Measurements from ENCODE around the gene CNNM2.
A peak's percentile ranks its signal among the peaks of the same experiment; 100 is the strongest.
"Not testable (repeated sequence)": the region's sequence is repeated elsewhere in the genome, so short reads cannot be mapped to it uniquely, and the experiment has no call there.

The CNNM2 gene

DNA sequence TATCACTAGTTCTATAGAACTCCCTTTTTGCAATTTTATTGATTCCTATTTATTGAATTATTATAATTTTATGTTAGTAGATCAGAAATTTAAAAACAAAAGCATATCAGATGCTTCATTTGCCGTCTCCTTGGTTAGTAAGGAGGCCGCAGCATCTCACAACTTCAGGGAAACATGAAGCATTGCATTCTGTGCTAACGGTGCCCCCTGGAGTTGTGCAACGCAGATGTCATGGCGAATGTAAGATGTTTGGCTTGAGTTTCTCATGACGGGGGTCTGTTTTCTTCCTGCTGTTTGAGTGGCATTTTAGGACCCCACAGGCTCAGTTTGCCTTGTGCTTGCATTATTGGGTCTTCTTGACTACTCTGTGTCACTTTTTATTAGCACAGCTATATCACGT is 124.8 kb downstream of the CNNM2 start:
- DNase-seq = peak; percentile 7

DNA sequence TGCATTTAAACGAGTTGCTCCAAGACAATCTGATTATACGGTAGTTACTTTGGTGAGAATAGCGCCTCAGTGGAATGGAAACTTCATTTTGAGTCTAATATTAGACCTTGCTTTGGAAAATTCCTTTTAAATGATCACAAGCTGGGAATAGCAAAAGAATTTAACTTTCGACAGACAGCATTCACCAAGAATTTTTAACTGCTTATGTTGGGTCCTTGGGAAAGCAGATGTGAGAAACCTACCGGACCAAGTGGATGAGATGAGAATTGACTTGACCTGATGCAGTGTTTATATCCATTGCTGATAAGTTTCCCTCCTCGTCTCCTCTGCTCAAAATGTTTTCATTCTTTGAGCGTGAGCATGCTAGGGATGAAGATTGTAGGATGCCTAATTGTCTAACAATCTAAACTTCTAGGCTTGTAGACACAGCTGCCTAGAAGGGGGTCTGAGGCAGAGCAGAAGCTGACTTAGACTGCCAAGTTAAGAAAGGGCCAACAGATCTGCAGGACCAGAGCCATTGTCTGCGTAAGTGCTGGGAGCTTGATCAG is 126.9 kb downstream of the CNNM2 start:
- DNase-seq = no peak

DNA sequence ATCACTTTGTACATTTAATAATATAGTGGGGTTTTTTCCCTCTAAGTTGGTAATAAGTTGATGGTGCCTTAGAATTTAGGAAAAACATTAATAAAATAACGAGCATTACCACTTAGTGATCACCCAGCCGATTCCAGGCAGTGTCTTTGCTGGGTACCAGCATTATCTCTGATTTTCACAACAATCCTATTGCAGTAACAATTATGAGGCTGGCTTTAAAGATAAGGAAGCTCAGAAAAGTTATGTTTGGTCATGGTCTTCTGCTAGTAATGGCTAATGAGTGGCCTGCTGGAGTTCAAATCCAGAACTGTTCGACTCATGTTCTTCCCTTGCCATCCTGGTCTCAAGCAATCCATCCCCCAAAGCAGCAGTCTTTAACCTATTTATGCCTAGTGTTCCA is 127.9 kb downstream of the CNNM2 start:
- no peak for DNase-seq

DNA sequence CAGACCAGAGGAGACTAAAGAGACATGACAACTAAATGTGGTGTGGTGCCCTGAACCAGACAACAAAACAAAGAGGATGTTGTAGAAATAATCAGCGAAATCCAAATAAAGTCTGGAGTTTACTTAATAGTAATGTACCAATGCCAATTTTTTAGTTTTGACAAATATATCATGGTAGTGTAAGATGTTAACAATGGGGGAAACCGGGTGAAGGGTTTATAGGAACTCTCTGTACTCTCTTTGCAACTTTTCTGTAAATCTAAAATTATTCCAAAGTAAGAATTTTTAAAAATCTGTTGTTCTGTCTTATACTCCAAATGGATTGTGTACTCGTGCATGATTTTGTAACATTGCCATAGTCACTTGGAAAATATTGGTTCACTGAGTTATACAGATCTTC is 129.3 kb downstream of the CNNM2 start:
- DNase-seq = no peak

DNA sequence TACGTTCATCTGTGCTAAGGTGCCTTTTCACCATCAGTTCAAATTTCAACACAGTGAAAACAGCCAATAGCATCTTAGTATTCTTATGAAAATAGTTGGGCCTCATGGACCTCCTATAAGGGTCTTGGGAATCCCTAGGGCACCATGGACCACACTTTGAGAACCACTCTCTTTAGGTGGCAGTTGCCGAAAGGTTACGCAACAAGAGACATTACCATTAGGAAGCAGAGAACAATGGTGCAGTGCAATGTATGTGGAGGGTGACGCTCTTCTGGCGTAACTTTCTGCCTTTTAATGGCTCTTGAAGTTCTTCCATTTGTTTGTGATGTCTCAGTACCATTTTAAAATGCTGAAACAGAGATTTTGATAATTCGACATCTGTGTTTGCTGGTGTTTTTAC is 131.1 kb downstream of the CNNM2 start:
- no peak for DNase-seq

DNA sequence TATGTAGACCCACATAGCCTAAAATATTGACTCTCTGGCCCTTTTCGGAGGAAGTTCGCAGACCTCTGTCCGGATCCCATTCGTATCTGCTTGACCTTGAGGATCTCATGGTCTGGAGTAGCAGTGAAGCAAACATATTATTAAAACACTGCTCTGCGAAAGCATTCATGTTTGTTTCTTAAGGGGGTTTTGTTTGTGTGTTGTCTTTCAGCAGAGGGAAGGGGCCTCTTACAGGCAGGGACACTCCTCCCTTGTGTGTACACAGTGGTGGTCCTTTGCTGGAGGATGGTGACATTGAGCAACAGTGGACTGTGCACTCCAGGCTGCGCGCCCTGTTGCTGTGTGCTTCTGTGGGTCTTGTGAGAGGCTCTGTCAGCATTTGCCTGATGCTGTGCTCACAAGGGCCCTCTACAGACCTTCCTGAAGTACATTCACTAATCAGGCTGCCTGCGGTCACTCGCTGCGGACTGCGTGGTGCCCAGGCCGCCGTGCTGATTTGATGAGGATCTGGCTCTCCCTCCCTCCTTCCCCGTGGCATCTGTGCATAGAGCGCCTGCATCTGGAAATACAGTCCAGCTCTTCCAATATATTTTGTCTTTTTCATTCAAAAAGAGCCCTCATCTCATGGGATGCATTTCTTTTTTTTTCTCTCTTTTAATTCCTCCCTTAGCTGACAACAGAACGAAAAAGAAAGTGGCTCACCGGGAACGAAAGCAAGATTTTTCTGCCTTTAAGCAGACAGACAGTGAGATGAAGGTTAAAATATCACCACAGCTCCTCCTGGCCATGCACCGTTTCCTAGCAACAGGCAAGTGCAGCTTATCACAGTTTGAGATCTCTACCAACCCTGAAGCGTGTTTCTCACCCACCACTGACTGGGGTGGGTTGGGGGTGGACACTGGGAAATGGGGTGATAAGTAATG is 135.8 kb downstream of the CNNM2 start:
- DNase-seq = peak; percentile 57

DNA sequence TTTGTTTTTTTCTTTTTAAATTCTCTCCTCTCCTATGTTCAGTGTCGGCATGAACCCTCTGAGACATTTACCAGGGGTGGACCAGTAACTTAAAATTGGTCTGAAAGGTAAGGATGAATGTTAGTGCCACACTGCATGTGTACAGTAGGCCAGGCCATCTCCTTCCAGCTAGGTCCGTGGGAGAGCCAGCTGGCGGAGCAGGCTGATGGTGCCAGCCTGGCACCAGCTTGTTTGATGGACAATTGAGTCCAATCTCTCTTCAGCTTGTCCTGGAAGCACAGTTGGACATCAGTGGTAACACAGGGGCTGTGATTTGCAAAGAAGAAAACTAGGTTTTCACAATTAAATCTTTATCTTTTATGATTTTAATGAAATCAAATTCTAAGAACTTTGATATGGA is 136.5 kb downstream of the CNNM2 start:
- no peak for DNase-seq

DNA sequence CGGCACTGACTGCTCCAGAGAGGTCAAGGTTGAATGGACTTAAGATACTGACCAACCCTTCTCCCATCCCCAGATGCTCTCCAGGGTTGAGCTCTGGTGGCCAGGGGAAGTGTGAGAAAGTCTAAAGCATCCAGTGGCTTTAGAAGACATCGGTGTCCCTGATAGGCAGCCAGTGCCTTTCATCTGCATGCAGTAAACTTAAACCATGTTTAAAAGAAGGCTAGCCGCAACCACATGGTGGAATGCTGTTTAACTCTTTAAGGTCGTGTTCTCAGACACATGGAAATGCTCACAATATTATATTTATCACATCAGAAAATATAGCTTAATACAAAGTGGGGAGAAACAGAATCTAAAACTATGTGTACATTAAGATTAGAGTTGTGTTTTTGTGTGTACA is 137.0 kb downstream of the CNNM2 start:
- no peak for DNase-seq

DNA sequence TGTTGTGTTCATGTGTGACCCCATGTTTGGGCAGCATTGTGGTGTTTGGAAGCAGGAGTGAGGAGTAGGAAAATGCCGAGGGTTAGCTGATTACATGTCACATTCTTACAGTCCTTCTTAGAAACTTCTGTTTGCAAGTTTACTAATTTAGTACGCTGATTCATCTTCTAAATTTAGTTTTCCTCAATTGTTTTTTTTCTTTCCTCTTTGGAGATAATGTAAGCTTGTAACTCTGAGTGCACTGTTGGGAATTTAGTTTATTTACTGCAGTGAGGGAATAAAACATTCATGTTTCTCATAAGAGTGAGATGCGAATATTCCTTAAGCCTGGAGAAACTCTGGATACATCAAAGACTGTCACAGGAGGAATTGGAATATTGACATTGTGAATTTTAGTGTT is 139.9 kb downstream of the CNNM2 start:
- no peak for DNase-seq

DNA sequence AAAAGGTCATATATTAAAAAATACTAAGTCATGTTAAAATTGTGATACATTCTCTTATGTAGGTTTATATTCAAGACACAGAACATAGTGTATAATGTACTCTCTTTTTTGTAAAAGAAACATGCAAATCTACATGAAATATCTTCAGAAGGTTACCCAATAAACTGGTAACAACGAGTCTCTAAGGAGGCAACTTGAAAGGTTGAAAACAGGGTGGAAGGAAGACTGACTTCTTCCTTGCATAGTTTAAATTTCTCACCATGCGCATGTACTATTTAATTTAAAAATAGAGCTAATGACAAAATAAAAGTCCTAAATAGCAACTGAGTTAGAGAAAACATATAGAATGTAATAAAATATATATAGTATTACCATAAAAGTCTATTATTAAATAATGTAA is 142.5 kb downstream of the CNNM2 start:
- no peak for DNase-seq

DNA sequence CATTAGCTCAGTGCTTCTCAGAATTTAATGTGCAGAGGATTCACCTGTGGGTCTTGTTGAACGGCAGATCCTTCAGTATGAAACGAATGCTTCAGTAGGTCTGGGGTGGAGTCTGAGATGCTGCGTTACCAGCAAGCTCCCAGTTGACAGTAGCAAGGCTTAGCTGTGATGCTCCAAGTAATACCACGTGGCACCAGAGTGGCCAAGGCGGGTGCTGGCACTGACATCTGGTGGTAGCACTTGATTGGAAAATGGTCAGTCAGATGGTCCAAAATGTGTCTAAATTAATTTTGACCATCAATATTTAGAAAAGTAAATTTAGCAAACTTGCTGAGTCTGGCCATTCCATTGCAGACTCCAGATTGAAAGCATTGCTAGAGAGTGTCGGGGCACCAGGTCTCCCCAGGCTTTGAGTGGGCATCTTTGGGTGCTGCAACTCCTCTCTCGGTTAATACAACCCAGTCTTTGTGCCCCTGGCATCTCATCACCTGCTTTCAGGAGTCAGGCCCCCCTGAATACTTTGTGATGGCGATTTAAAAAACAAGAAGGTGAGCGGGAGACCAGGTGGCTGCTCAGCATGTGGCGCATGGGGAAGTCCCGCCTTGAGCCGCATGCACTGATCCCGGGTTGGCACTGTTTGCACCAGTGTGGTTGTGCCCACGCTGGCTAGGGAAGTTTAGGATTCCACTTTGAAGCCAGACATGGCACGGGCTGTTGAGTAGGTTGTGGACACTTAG is 144.9 kb downstream of the CNNM2 start:
- DNase-seq = no peak

DNA sequence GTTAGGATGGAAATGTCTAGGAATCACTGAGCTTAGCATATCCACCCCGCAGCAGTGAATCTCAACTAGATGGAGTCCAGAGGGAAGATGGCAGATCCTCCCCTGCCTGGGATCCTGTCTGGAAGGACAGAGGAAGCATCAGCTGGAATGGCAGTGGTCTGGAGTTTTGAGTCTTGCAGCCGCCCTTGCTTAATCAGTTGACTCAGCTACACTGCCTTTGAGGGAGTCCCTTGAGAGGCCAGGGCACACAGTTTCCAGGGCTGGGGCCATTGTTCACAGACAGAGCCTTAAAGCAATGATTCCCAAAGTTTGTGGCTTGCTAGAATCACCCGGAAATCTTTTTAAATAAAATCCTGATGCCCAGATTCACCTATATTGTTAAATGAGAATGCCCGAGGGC is 146.9 kb downstream of the CNNM2 start:
- no peak for DNase-seq

DNA sequence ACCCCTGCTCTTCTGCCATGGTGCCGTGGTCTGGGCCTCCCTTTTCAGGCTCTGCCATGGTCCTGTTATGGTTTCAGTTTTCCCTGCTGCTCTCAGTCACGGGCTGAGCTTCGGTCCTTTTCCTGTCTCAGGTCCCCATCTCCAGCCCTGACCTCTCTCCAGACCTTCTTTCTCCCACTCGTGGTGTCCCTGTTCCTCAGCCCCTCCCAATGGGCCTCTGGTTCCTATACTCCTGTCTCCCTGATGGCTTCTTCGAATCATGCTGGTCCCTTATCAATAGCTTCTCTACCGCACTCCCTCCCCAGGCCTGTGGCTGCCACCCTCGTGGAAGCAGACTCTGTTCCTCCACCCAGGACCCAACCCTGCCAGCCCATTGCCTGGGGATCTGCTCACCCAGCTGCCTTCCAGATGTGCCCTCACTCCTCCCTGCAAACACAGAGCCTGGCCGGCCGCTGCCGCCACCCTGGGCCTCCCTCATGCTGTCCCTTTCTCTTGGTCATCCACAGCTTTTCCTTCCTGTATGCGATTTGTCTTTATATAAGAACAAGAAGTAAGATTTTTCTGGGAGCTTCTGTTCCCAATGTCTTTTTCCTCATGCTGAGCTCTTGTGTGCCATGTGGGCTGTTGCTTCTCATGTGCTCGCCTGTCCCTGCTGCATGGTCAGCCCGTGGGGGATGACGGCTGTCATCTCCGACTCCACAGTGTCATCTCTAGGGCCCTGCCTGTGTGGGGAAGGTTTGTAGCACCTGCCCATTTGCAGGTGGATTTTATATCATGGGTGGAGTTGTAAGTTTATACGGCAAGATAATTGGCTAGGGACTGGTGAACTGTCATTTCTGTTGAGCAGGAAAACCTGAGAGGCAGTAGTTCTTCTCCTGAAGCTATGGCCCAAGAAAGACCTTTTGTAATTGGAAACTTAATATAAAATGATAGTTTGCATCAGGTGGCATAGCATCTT is 148.3 kb downstream of the CNNM2 start:
- DNase-seq = no peak

DNA sequence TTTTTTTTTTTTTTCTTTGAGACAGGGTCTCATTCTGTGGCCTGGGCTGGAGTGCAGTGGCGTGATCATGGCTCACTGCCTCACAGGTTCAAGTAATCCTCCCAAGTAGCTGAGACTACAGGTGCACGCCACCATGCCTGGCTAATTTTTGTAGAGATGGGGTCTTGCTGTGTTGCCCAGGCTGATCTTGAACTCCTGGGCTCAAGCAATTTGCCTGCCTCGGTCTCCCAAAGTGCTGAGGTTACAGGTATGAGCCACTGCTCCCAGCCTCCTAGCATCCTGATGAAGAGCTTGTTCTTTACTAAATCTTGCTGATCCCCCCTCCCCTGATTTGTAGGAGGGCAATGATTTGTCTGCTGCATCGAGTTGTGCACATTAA is 149.0 kb downstream of the CNNM2 start:
- DNase-seq = not testable (repeated sequence)

DNA sequence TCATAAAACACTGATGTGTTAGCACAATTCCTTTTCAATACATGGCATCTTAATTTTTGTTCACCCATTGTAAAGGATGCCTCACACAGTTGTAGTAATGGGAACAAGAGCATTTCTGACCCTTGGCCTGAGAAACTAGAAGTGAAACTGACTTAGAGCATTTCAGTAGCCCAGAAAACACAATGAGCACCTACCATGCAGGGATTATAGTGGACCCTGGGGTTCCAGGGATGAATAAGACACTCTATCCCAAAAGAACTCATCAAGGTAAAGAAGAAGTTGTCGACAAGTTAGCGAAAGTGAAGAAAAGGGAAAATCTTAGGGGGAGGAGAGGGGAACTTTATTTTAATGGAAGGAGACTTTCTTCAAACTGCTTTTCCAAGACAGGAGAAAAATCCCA is 149.4 kb downstream of the CNNM2 start:
- DNase-seq = no peak

DNA sequence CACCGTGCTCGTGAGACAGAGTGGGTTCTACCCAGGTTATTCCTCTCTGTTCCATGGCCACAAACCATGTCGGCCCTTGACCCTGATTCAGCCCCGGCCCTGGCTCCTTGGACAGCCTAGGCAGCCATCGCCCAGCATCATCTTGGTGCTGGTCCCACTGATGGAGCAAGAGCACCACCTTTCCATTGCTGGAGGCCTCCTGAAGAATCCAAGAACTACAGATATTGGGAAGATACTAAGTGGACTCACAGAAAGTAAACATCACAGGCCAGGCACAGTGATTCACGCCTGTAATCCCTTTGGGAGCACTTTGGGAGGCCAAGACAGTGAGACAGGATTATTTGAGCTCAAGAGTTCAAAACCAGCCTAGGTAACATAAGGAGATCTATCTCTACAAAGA is 149.9 kb downstream of the CNNM2 start:
- DNase-seq = no peak

DNA sequence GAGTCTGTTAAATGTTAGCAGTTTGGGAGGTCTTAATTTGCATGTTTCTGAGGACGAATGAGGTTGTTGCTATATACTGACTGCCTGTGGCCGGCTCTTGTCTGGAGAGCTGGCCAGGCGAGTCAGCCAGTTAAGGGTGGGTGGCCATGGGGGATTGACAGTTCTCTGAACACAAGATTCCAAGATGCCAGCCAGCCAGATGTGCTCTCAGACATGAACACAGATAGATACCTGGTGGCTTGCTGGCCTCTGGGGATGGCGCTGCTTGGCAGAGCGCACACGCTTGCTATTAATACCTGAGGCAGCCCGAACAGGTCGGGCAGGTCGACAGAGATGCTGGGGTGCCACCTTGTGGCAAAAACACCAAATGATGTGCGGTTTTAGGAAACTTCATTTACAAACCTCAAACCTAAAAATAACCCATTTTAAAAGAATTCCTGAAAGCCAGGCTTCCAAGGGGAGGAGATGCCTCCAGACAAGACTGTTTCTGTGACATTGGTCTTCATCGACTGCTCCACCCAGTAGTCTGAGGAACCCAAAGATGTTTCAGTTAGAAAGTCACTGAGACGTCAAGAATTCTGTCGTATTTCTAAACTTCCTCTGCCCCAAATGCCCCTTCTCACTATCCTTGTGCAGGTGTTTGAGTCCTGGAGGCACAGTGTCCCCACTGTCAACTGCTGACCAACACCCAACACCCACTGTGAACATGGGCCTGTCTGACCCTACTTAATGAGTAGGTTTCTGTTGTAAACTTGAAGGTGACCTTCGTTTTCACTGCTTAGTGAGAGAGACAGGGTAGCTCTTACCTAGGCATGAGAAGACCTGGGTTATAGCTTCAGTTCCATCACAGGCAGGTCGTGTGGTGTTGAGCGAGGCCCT is 151.6 kb downstream of the CNNM2 start:
- peak; percentile 79 for DNase-seq

DNA sequence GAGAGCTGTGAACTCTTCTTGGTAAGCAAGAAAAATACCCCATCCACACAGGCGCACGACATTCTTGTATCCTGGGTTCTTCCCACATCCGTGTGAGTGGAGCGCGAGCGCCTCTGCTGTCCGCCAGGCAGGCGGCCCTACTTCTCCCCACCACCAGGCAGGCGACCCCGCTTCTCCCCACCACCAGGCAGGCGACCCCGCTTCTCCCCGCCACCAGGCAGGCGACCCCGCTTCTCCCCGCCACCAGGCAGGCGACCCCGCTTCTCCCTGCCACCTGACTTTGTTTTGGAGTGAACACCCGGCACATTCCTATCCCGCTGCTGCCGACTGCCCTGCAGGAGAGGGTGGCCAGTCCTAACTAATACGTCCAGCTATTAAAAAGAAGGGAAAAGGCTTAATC is 154.2 kb downstream of the CNNM2 start:
- no peak for DNase-seq

DNA sequence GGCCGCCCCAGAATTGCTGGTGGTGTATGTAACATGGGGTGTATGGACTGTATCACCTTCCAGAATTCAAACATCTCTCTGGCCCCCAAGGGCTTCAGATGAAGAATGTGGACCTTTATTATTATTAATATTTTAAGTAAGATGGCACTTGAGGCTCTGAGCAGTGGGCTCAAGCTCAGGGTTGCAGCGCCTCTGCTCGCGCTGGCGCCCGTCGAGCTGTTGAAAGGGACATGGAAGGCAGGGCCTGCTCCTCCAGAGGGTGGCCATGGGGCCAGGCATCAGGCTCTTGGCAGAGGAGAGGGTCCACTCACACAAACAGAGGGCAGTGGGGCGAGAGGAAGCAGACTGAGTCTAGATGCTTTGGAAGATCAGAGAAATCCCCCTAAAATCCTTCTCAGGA is 154.8 kb downstream of the CNNM2 start:
- DNase-seq = no peak

DNA sequence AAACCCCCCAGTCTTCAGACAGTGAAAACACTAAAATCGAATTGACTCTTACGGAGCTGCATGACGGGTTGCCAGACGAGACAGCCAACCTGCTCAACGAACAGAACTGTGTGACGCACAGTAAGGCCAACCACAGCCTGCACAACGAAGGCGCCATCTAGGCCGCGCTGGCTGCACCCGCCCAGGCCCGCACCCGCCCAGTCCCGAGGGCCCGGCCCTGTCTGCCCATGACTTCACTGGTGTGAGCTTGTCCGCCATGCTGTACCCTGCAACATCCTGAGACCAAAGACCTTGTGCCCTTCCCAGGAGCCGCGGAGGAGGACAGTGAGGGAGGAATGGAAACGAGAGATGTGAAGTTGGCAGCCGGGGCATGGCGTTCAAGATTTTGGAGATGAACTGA is 158.9 kb downstream of the CNNM2 start:
- no peak for DNase-seq

DNA sequence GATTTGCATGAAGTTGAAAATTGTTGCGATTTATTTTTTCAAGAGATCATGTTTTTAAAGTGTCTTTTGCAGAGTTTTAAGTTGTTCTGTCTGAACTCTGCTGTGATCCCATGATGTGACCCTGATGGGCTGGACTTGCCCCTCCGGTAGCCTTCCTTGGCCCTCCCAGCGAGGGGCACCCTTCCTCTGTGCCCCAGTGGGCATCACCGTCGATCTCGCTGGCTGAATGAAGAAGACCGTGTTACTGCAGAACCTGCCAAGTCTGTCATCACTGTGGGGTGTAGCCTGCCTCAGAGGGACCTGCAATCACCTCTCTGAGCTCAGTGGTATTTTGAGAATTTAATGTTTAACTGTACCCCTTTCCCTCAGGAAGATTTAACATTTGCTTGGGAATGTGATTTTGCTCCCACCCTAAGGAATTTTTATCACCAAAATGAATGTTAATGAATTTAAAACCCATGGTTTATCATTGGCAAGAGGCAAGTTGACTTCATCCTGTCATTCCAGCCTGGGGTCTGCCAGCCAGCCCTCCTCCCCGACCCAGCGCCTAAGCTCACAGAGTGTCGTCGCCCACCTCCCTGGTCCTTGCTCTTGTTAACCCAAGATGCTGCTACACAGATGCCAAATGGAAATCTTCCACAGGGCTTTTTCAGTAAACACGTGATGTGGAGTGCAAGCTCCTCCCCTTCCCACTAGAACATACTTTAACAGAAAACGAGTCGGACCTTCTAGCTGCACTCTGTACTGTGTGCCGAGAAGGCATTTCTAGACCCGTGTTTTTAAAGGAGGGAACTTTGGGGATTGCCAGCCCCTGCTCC is 159.6 kb downstream of the CNNM2 start:
- no peak for DNase-seq
